ENCODE data around the gene TNFRSF8.

Gene TNFRSF8

GRCh38 chr1:12060500-12060899 lies 2.6 kb upstream of the TNFRSF8 start:
- DNase-seq (ENCODE audit: low spot score), result no peak

- no peak for DNase-seq (ENCODE audit: low spot score)
Measured at GRCh38 chr1:12064073-12064969, 1.2 kb downstream of the TNFRSF8 start.

GRCh38 chr1:12065872-12066271 lies 2.8 kb downstream of the TNFRSF8 start:
- DNase-seq (ENCODE audit: low spot score), result no peak

- no peak for DNase-seq (ENCODE audit: low spot score)
Measured at GRCh38 chr1:12067900-12068821, 5.1 kb downstream of the TNFRSF8 start.

- no peak for DNase-seq (ENCODE audit: low spot score)
Measured at GRCh38 chr1:12069623-12070244, 6.6 kb downstream of the TNFRSF8 start.

GRCh38 chr1:12071892-12072291 lies 8.8 kb downstream of the TNFRSF8 start:
- DNase-seq (ENCODE audit: low spot score), result no peak

- DNase-seq (ENCODE audit: low spot score), result no peak
Measured at GRCh38 chr1:12072741-12073140, 9.6 kb downstream of the TNFRSF8 start.

- DNase-seq (ENCODE audit: low spot score), result no peak
Measured at GRCh38 chr1:12073796-12074195, 10.7 kb downstream of the TNFRSF8 start.

GRCh38 chr1:12075195-12076114 lies 12.4 kb downstream of the TNFRSF8 start:
- DNase-seq (ENCODE audit: low spot score), result no peak

GRCh38 chr1:12076425-12077005 lies 13.4 kb downstream of the TNFRSF8 start:
- no peak for DNase-seq (ENCODE audit: low spot score)

- no peak for DNase-seq (ENCODE audit: low spot score)
Measured at GRCh38 chr1:12078575-12078937, 15.5 kb downstream of the TNFRSF8 start.

GRCh38 chr1:12078938-12079861 lies 16.1 kb downstream of the TNFRSF8 start:
- DNase-seq (ENCODE audit: low spot score), result peak; percentile 45

GRCh38 chr1:12080156-12080555 lies 17.1 kb downstream of the TNFRSF8 start:
- no peak for DNase-seq (ENCODE audit: low spot score)

GRCh38 chr1:12080773-12081556 lies 17.9 kb downstream of the TNFRSF8 start:
- DNase-seq (ENCODE audit: low spot score), result no peak

GRCh38 chr1:12081648-12082396 lies 18.7 kb downstream of the TNFRSF8 start:
- no peak for DNase-seq (ENCODE audit: low spot score)

GRCh38 chr1:12082988-12083387 lies 19.9 kb downstream of the TNFRSF8 start:
- no peak for DNase-seq (ENCODE audit: low spot score)

GRCh38 chr1:12083766-12084165 lies 20.7 kb downstream of the TNFRSF8 start:
- no peak for DNase-seq (ENCODE audit: low spot score)

- no peak for DNase-seq (ENCODE audit: low spot score)
Measured at GRCh38 chr1:12085643-12086260, 22.6 kb downstream of the TNFRSF8 start.

Data from cerebellar cortex (tissue), 1 donor.